ENCODE measurements around the gene KSR1.
A peak's percentile ranks its signal among the peaks of the same experiment; 100 is the strongest.
"Not testable (repeated sequence)": the region's sequence is repeated elsewhere in the genome, so short reads cannot be mapped to it uniquely, and the experiment has no call there.

The KSR1 gene

GRCh38 chr17:27496437-27496943 is 40.2 kb downstream of the KSR1 start:
- no peak for DNase-seq

DNA sequence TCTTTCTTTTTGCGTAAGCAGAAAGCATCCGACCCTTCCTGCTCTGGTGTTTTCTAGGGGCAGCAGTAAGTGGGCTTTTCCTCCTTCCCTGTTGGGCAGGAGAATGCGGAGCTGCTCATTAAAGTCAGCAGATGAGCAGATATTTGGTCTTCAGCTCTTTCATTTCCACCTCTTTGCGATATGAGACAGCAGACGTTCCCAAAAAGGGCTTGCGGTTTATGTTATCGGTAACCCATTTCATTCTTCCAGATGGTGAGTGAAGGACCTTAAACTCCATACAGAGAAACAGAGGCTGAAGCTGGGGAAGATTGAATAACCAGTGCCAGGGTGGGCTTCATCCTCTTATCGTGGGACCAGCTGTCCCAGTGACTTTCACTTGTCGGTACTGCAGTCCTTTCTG is 40.7 kb downstream of the KSR1 start:
- DNase-seq = no peak

DNA sequence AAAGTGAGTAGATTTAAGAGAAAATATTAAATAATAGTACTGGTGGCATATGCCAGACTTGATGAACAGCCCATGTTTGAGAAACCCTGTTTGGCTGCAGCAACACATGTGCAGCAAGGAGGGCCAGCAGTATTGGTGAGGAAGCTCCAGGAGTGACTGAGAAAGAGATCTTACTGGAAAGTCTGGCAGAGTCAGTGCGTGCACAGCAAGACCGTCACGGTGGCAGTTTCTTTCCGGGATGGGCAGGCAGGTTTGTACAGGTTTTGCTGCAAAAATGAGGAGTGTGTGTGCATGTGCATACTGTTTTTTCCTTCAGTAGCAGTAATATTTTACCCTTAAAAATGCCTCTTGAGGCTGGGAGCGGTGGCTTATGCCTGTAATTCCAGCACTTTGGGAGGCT is 41.4 kb downstream of the KSR1 start:
- no peak for DNase-seq

- no peak for DNase-seq
Measured at GRCh38 chr17:27498615-27499309, 42.5 kb downstream of the KSR1 start.

DNA sequence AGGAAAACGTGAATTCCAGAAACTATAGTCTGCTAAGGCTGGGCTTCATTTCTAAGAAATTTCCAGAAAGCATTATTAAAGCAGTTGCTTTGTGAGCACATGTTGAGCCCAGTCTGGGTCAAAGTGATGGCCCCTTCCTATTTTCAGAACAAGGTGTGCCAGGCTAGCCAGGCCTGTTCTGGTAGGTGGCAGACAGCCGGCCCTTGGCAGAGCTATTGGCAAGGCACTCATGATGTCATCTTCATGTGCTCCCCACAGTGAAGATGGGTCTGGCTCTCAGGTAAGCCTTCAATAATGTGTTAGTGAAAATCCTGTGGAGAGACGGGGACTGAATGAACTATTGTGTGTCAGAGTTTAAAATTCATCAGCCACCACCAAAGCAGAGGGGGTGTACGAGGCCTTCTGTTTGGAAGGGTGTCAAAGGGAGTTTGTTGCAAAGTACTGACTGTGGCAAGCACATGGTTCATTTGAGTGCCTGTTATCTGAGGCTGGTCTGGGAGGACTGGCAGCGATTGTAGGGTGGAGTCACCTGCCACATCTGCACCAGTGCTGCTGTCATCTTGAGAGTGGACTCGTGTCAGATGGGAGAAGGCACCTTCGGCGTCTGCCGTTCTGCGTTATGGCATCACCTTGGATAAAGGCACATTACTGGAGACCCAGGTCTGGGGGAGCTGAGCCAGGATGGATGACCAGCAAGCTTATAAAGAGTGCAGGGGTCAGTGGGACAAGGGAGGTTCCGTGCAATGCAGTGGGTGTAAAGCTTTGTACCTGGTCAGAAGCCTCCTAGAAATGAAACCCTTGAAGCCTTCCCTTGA is 43.4 kb downstream of the KSR1 start:
- no peak for DNase-seq

DNA sequence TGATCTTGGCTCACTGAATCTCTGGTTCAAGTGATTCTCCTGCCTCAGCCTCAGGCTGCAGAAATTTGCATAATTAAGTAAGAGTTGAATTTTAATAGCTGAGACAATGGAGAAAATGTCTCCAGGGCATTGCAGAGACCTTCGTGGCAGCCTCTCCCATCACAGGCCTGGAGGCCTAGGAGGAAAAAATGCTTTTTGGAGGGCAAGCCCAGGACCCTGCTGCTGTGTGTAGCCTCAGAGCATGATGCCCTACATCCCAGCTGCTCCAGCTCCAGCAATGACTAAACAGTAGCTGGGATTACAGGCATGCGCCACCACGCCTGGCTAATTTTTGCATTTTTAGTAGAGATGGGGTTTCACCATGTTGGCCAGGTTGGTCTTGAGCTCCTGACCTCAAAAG is 45.1 kb downstream of the KSR1 start:
- DNase-seq = not testable (repeated sequence)

- peak; percentile 67 for DNase-seq
Measured at GRCh38 chr17:27502526-27503324, 46.5 kb downstream of the KSR1 start.

GRCh38 chr17:27503611-27504010 is 47.4 kb downstream of the KSR1 start:
- no peak for DNase-seq

- DNase-seq = no peak
Measured at GRCh38 chr17:27504188-27504995, 48.1 kb downstream of the KSR1 start.

DNA sequence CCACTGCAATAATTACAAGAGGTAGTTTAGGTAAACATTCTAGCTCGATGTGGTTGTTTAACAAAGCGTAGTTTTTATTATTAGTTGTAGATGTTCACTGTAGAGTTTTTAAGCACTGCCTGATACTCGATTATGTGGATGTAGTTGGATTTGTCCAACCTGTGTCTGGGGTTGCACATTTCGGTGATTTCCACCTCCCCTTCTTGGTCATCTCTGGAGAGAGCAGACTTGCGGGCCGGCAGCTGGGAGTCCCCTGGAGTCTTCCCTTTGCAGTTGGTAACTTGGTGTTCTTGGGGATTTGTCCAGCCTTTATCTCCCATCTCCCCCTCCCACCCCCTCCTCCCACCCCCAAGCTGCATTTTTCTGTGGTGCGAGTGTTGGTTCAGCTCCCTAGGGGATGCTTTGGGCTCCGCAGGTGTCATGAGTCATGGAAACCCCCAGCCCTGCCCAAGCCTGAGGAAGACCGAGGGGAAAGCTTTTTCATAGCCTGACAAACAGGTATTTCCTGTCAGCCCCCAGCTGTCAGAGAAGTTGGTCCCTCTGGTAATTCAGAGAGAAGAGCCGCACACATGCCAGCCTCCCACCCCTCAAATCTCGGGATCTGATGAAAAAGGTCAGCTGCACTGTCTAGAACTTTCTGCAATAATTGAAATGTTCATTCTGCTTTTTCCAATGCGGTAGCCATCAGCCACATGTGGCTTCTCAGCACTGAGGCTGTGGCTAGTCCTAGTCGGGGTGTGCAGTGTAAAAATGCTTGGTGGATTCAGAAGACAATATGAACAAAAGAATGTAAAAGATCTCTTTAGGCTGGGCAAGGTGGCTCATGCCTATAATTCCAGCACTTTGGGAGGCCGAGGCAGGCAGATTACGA is 50.3 kb downstream of the KSR1 start:
- no peak for DNase-seq

- no peak for DNase-seq
Measured at GRCh38 chr17:27511168-27511883, 55.1 kb downstream of the KSR1 start.

GRCh38 chr17:27512031-27512430 is 55.8 kb downstream of the KSR1 start:
- no peak for DNase-seq

- DNase-seq = no peak
Measured at GRCh38 chr17:27512511-27513346, 56.5 kb downstream of the KSR1 start.

GRCh38 chr17:27513849-27514248 is 57.6 kb downstream of the KSR1 start:
- DNase-seq = no peak

DNA sequence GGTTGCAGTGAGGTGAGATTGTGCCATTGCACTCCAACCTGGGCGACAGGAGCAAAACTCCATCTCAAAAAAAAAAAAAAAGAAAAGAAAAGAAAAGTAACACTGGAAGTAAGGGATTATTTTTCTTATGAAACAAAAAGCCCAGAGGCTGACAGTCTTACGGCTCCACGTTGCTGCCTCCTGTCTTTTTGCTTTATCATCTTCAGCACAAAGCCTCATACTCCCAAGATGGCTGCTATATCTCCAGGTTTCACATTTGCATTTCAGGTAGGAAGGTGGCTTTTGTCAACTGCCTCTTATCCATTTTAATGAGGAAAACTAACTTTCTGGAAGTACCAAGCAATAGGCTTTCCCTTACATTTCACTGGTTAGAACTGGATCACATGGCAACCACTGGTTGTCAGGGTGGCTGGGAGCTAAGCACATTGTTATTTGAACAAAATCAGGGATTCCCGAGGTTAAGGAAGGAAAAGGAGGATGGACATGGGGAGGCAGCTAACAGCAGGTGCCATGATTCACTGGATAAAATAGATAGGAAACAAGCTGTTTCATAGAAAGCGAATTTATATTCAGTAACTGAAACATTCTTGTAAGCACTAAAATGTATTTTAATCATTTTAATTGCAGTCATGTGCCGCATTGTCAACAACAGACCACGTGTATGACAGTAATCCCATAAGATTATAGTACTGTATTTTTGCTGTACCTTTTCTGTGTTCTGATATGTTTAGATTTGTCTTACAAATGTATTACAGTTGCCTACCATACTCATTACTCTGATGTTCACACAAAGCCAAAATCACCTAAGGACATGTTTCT is 58.6 kb downstream of the KSR1 start:
- no peak for DNase-seq

- no peak for DNase-seq
Measured at GRCh38 chr17:27518048-27518447, 61.8 kb downstream of the KSR1 start.

DNA sequence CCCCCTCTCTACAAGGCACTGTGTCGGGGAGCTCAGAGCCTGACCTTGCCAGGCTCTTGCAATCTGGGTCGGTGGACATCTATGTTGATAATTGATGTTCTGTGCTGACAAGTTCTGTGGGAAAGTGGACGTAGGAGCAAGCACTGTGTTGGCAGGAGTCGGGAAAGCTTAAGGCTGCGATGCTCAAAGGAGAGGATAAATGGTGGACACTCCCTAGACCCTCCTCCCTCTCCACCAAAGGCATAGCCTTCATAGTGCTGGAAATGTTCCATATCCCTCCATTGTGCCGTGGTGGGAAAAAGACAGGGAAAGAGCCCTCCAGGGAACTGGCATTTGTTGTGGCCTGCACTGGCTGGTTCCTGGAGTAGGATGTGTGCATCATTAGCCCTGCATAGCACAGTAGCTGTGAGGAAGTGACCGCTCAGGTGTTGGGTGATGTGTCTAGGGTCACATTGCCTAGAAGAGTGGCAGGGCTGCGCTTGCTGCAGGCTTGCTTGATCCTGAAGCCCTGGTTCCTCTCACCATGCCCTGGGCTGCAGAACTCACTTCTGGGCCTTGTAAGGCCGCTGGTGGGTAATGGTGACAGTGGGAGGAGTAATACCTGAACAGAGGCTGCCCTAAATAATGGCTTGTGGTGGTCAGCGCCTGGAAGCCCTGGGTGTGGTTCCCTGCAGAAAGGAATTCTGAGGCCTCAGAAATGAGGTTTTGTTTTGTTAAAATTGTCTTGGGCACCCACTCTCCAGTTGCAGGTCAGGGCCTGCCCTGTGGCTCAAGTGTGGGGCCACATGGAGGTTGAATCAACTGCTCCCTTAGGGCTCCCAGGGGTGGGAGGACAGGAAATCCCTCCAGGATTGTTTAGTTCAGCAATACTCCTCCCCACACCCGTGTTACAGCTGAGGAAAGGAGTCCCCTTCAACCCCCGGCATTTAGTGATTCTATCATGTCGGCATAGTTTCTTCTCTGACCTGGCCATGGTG is 62.6 kb downstream of the KSR1 start:
- DNase-seq = no peak

- DNase-seq = no peak
Measured at GRCh38 chr17:27519550-27519949, 63.3 kb downstream of the KSR1 start.

Data from right forelimb (tissue), 1 donor.